PC-9 (cell line): ENCODE data around the gene CARD16. TPM values are rescaled to one million over a fixed set of nuclear protein-coding genes. Genes with fewer than 3 reads are reported as not detected.

Experiments used
- BruUV-seq: library from RNA; stranded (reverse); fragments of 400-500 nt; replicated peaks from 2 replicates; lab custom pipeline; 2021; lab: Mats Ljungman, UMichigan
- CTCF ChIA-PET: fragments of 300-600 bp; sonication (Branson Sonifier 250); formaldehyde crosslinking; loops from one replicate; lab custom pipeline; 2022; ENCODE audit warnings: antibody characterized with exemption; lab: Charles Lee
- POLR2A ChIA-PET: fragments of 300-600 bp; sonication (Branson Sonifier 250); formaldehyde crosslinking; loops from one replicate; lab custom pipeline; 2022; ENCODE audit warnings: antibody characterized with exemption; ENCODE audit not compliant: unreplicated experiment; lab: Charles Lee
- DNase-seq, 2 experiments: peaks; one replicate each; pipeline versions ENCODE4 v3.0.0 to v3.0.0-alpha.2; 2015 to 2022; ENCODE audit warnings: mixed read lengths in 1 of 2
- H2AFZ ChIP-seq: fragments of 200-600 bp; sonication (generic); 2 replicates; pipeline ENCODE4 v1.8.1; 2017; ENCODE audit warnings: antibody characterized with exemption
- H3F3A ChIP-seq: fragments of 200-600 bp; sonication (generic); 2 replicates; pipeline ENCODE4 v1.8.1; 2017; ENCODE audit warnings: antibody characterized with exemption, mild to moderate bottlenecking, low read depth; ENCODE audit not compliant: insufficient read depth
- H3K27ac ChIP-seq: fragments of 200-600 bp; sonication (generic); 2 replicates; pipeline ENCODE4 v1.6.1; 2016; ENCODE audit warnings: mixed run types
- H3K27me3 ChIP-seq: fragments of 200-600 bp; sonication (generic); 2 replicates; pipeline ENCODE4 v1.6.1; 2016; ENCODE audit warnings: low read depth, mixed run types; ENCODE audit not compliant: insufficient read depth
- H3K36me3 ChIP-seq: fragments of 200-600 bp; sonication (generic); 2 replicates; pipeline ENCODE4 v1.6.1; 2016; ENCODE audit warnings: low read depth, mixed run types
- H3K4me1 ChIP-seq: fragments of 200-600 bp; sonication (generic); replicated peaks from 2 replicates; pipeline ENCODE4 v1.6.1; 2016; ENCODE audit warnings: mixed run types; ENCODE audit not compliant: insufficient read depth
- H3K4me2 ChIP-seq: fragments of 200-600 bp; sonication (generic); 2 replicates; pipeline ENCODE4 v1.6.1; 2017; ENCODE audit warnings: mixed run types
- H3K4me3 ChIP-seq: fragments of 200-600 bp; sonication (generic); 2 replicates; pipeline ENCODE4 v1.6.1; 2016; ENCODE audit warnings: mixed run types
- H3K79me2 ChIP-seq: fragments of 200-600 bp; sonication (generic); 2 replicates; pipeline ENCODE4 v1.6.1; 2017; ENCODE audit warnings: low read depth, mixed run types
- H3K9me2 ChIP-seq: fragments of 200-600 bp; sonication (generic); 2 replicates; pipeline ENCODE4 v1.8.1; 2017; ENCODE audit warnings: mild to moderate bottlenecking; ENCODE audit not compliant: insufficient read depth
- H3K9me3 ChIP-seq: fragments of 200-600 bp; sonication (generic); 2 replicates; pipeline ENCODE4 v1.8.1; 2016; ENCODE audit warnings: low read depth; ENCODE audit not compliant: insufficient read depth
- H4K20me1 ChIP-seq: fragments of 200-600 bp; sonication (generic); 2 replicates; pipeline ENCODE4 v1.8.1; 2017; ENCODE audit not compliant: insufficient read depth
- CTCF ChIP-seq: fragments of 200-600 bp; sonication (generic); conservative IDR thresholded peaks from 2 replicates; pipeline ENCODE4 v1.6.1; 2017; ENCODE audit warnings: mixed run types, antibody characterized with exemption, mild to moderate bottlenecking, moderate library complexity
- EZH2 ChIP-seq: fragments of 200-600 bp; sonication (generic); IDR thresholded peaks from 2 replicates; pipeline ENCODE4 v1.8.0; 2017; ENCODE audit warnings: antibody characterized with exemption, low read depth
- intact Hi-C: fragments of 100-400 bp; cut with micrococcal nuclease; formaldehyde crosslinking; loops from one replicate; pipeline ENCODE4 v1.10.0; 2022; ENCODE audit not compliant: unreplicated experiment
- total RNA-seq: library from RNA; stranded (reverse); gene quantifications from 2 replicates; pipeline ENCODE4 v1.2.3, GENCODE V29; 2021

CARD16 gene
- total RNA-seq, 1 experiment from 2014 or later = 2.5 TPM

GRCh38 chr11:105056446-105056845 lies 11.3 kb upstream of the CARD16 start:
- POLR2A ChIA-PET = no interaction called here
- H4K20me1 ChIP-seq = no peaks in the 10 kb centered on the region
- no TSS peak for BruUV-seq
- CTCF ChIA-PET = no interaction called here
- H3K9me2 ChIP-seq = peaks cover 4% of the 10 kb centered on the region; the same call in 1 of the 2 replicates
- no peaks in the 10 kb centered on the region for H3K79me2 ChIP-seq
- no peak overlapping the region for H2AFZ ChIP-seq
- H3K4me1 ChIP-seq = no peaks in the 10 kb centered on the region
- intact Hi-C loops = no loop called here
- H3K36me3 ChIP-seq = no peaks in the 10 kb centered on the region
- TF ChIP-seq EZH2 = no peak
- no peak for TF ChIP-seq CTCF
- no peak overlapping the region for H3K4me3 ChIP-seq
- H3F3A ChIP-seq = no peaks in the 10 kb centered on the region
- no peak for DNase-seq
- no peaks in the 10 kb centered on the region for H3K27me3 ChIP-seq
- no peaks in the 10 kb centered on the region for H3K9me3 ChIP-seq
- no peak overlapping the region for H3K27ac ChIP-seq
- no peak overlapping the region for H3K4me2 ChIP-seq

GRCh38 chr11:105054723-105055493 lies 9.8 kb upstream of the CARD16 start:
- H3F3A ChIP-seq = no peaks in the 10 kb centered on the region
- CTCF ChIA-PET = no interaction called here
- TF ChIP-seq CTCF (no peak), EZH2 (no peak)
- BruUV-seq = no TSS peak
- no peaks in the 10 kb centered on the region for H3K9me2 ChIP-seq
- no peak overlapping the region for H3K27ac ChIP-seq
- H3K9me3 ChIP-seq = no peaks in the 10 kb centered on the region
- H3K4me2 ChIP-seq = no peak overlapping the region
- no peaks in the 10 kb centered on the region for H3K4me1 ChIP-seq
- no peak overlapping the region for H2AFZ ChIP-seq
- no peaks in the 10 kb centered on the region for H3K27me3 ChIP-seq
- no peaks in the 10 kb centered on the region for H4K20me1 ChIP-seq
- intact Hi-C loops = no loop called here
- DNase-seq = no peak
- H3K4me3 ChIP-seq = no peak overlapping the region
- POLR2A ChIA-PET = no interaction called here
- H3K36me3 ChIP-seq = no peaks in the 10 kb centered on the region
- H3K79me2 ChIP-seq = no peaks in the 10 kb centered on the region

GRCh38 chr11:105052487-105052886 lies 7.4 kb upstream of the CARD16 start:
- no peaks in the 10 kb centered on the region for H3K9me2 ChIP-seq
- peaks cover 8% of the 10 kb centered on the region for H3K4me1 ChIP-seq
- no peak overlapping the region for H3K4me3 ChIP-seq
- H3K4me2 ChIP-seq = no peak overlapping the region
- POLR2A ChIA-PET = no interaction called here
- no peaks in the 10 kb centered on the region for H3K79me2 ChIP-seq
- CTCF ChIA-PET = no interaction called here
- no peak overlapping the region for H3K27ac ChIP-seq
- no peaks in the 10 kb centered on the region for H4K20me1 ChIP-seq
- H3K36me3 ChIP-seq = no peaks in the 10 kb centered on the region
- H3F3A ChIP-seq = peaks cover 1% of the 10 kb centered on the region
- intact Hi-C loops = no loop called here
- H3K27me3 ChIP-seq = no peaks in the 10 kb centered on the region
- DNase-seq = no peak
- BruUV-seq = no TSS peak
- TF ChIP-seq EZH2 (no peak), CTCF (no peak)
- peaks cover 8% of the 10 kb centered on the region; the same call in 1 of the 2 replicates for H3K9me3 ChIP-seq
- no peak overlapping the region for H2AFZ ChIP-seq
